ENCODE measurements around the gene RIN1. TPM values are rescaled to one million over a fixed set of nuclear protein-coding genes. Genes with fewer than 3 reads are reported as not detected.
A peak's percentile ranks its signal among the peaks of the same experiment; 100 is the strongest.

Gene RIN1
- total and polyA plus RNA-seq, 2 donors (not counting 1 experiment from before 2014, with no cell fraction given): 0.72 to 1.7 TPM

- peak overlapping the region; percentile 77 for H3K4me2 ChIP-seq (replicated peaks; ENCODE audit: low read depth, low read length, poor library complexity, severe bottlenecking)
- no peaks in the 10 kb centered on the region for H4K20me1 ChIP-seq (ENCODE audit: control insufficient read depth, insufficient read depth, low read length, poor library complexity, severe bottlenecking)
- Mint-ChIP-seq H3K27me3 (no peaks in the 10 kb centered on the region), H3K27ac (peak overlapping the region; percentile 98), H3K4me3 (peak overlapping the region; percentile 91), H3K9me3 (ENCODE audit: insufficient read depth) (no peaks in the 10 kb centered on the region), H3K4me1 (peaks cover 45% of the 10 kb centered on the region)
- TF ChIP-seq EZH2 (IDR thresholded peaks at IDR 0.05; ENCODE audit: borderline replicate concordance, insufficient read depth, low read depth, low read length, poor library complexity, severe bottlenecking): no peak
- TF ChIP-seq CTCF (IDR thresholded peaks at IDR 0.05): no peak
- H2AFZ ChIP-seq (ENCODE audit: insufficient read depth, low read depth, low read length, poor library complexity, severe bottlenecking): peak overlapping the region; percentile 50
- ChIA-PET CTCF (interaction anchor here (0.9 to 2.0 kb wide), 6 partner anchors 8 to 28 kb away, joined by 3 to 6 read pairs (median 5); partner anchors contain the start of gene YIF1A), POLR2A (interaction anchor here (0.6 to 1.4 kb wide), 6 partner anchors 28 to 209 kb away, joined by 3 to 7 read pairs (median 4); partner anchors contain the start of genes RAB1B and SLC29A2)
- H3K36me3 ChIP-seq (replicated peaks in 1 of 2; ENCODE audit: control extremely low read depth in 1 of 2, control insufficient read depth in 1 of 2, extremely low read depth in 1 of 2, insufficient read depth in 2 of 2, low read length in 1 of 2): no peaks in the 10 kb centered on the region
- WGBS (ENCODE audit: insufficient coverage): 5% methylated on average over 14 of the region's 14 CpGs
- H3K4me1 ChIP-seq (ENCODE audit: control insufficient read depth in 2 of 2, insufficient read depth in 2 of 2, low read length in 2 of 2): peaks cover 35 to 38% of the 10 kb centered on the region in 2 donors
- peak overlapping the region; percentile 47 for H3K9ac ChIP-seq (ENCODE audit: low read length)
- no peaks in the 10 kb centered on the region for H3K79me2 ChIP-seq (ENCODE audit: control insufficient read depth, insufficient read depth, low read length)
- ATAC-seq (ENCODE audit: low read depth) (peak; percentile 13), DNase-seq (peak; percentile 83)
- no peaks in the 10 kb centered on the region for H3K27me3 ChIP-seq (replicated peaks in 1 of 4; ENCODE audit: control extremely low read depth in 1 of 4, control insufficient read depth in 3 of 4, insufficient read depth in 4 of 4, low read length in 3 of 4)
- peak overlapping the region in 4 of 5 experiments; percentile 6 to 51 (median 20) for H3K4me3 ChIP-seq (ENCODE audit: control extremely low read depth in 1 of 5, extremely low read depth in 1 of 5, insufficient read depth in 1 of 5, low read depth in 2 of 5, low read length in 4 of 5)
- intact Hi-C loops (cut with micrococcal nuclease): no loop called here
- H3K27ac ChIP-seq (ENCODE audit: low read length in 2 of 2): peak overlapping the region; percentile 76 to 95
- H3K9me3 ChIP-seq (ENCODE audit: control extremely low read depth in 1 of 3, control insufficient read depth in 2 of 3, insufficient read depth in 1 of 3, low read length in 2 of 3): no peaks in the 10 kb centered on the region
These were observed 18.9 kb downstream of the RIN1 start for GRCh38 chr11:66317322-66317722.

- H3K4me3 ChIP-seq (ENCODE audit: control extremely low read depth in 1 of 5, extremely low read depth in 1 of 5, insufficient read depth in 1 of 5, low read depth in 2 of 5, low read length in 4 of 5): peak within 1 kb of the TSS in 4 of 5 experiments; percentile 6 to 51 (median 20)
- 17% methylated on average over 22 of the region's 29 CpGs for WGBS (ENCODE audit: insufficient coverage)
- H3K36me3 ChIP-seq (replicated peaks in 1 of 2; ENCODE audit: control extremely low read depth in 1 of 2, control insufficient read depth in 1 of 2, extremely low read depth in 1 of 2, insufficient read depth in 2 of 2, low read length in 1 of 2): no peaks in the 10 kb centered on the region
- peak within 1 kb of the TSS; percentile 50 for H2AFZ ChIP-seq (ENCODE audit: insufficient read depth, low read depth, low read length, poor library complexity, severe bottlenecking)
- POLR2A ChIA-PET: interaction anchor here (0.6 to 1.4 kb wide), 7 partner anchors 28 to 440 kb away, joined by 3 to 7 read pairs (median 5); partner anchors contain the start of gene SLC29A2
- no peaks in the 10 kb centered on the region for H3K27me3 Mint-ChIP-seq
- no peak for DNase-seq
- peaks cover 35 to 40% of the 10 kb centered on the region in 2 donors for H3K4me1 ChIP-seq (ENCODE audit: control insufficient read depth in 2 of 2, insufficient read depth in 2 of 2, low read length in 2 of 2)
- intact Hi-C loops (cut with micrococcal nuclease): no loop called here
- peak within 1 kb of the TSS; percentile 91 for H3K4me3 Mint-ChIP-seq
- peak within 1 kb of the TSS; percentile 47 for H3K9ac ChIP-seq (ENCODE audit: low read length)
- no peaks in the 10 kb centered on the region for H4K20me1 ChIP-seq (ENCODE audit: control insufficient read depth, insufficient read depth, low read length, poor library complexity, severe bottlenecking)
- H3K27ac ChIP-seq (ENCODE audit: low read length in 2 of 2): peak within 1 kb of the TSS; percentile 76 to 95
- ATAC-seq (ENCODE audit: low read depth): no peak
- H3K4me2 ChIP-seq (replicated peaks; ENCODE audit: low read depth, low read length, poor library complexity, severe bottlenecking): peak within 1 kb of the TSS; percentile 77
- H3K9me3 Mint-ChIP-seq (ENCODE audit: insufficient read depth): no peaks in the 10 kb centered on the region
- H3K4me1 Mint-ChIP-seq: peaks cover 48% of the 10 kb centered on the region
- TF ChIP-seq CTCF (IDR thresholded peaks at IDR 0.05) (no peak), EZH2 (IDR thresholded peaks at IDR 0.05; ENCODE audit: borderline replicate concordance, insufficient read depth, low read depth, low read length, poor library complexity, severe bottlenecking) (no peak)
- H3K79me2 ChIP-seq (ENCODE audit: control insufficient read depth, insufficient read depth, low read length): no peaks in the 10 kb centered on the region
- no peaks in the 10 kb centered on the region for H3K9me3 ChIP-seq (ENCODE audit: control extremely low read depth in 1 of 3, control insufficient read depth in 2 of 3, insufficient read depth in 1 of 3, low read length in 2 of 3)
- peak within 1 kb of the TSS; percentile 98 for H3K27ac Mint-ChIP-seq
- CTCF ChIA-PET: interaction anchor here (0.9 to 2.0 kb wide), 4 partner anchors 7 to 28 kb away, joined by 3 to 6 read pairs (median 5); partner anchors contain the start of gene YIF1A
- H3K27me3 ChIP-seq (replicated peaks in 1 of 4; ENCODE audit: control extremely low read depth in 1 of 4, control insufficient read depth in 3 of 4, insufficient read depth in 4 of 4, low read length in 3 of 4): no peaks in the 10 kb centered on the region
These were observed 19.4 kb downstream of the RIN1 start, which contains the start of gene CD248 for GRCh38 chr11:66316849-66317251. Gene CD248 (minus strand): TSS chr11:66317044. CDS start chr11:66317027, 17 bp downstream.
